A549 (cell line): Measurements from ENCODE around the gene MON1A.

Source experiments
- CTCF ChIP-seq: fragments of >200 bp; sonication (Bioruptor Twin); formaldehyde crosslinking; IDR thresholded peaks from 3 replicates; pipeline ENCODE4 v1.5.1; 2016
- EP300 ChIP-seq, 2 experiments: fragments of >200 bp; sonication (Bioruptor Twin); formaldehyde crosslinking; IDR thresholded peaks; 2 replicates in 1 of 2; 3 replicates in 1 of 2; pipeline ENCODE4 v1.6.1; 2016 to 2017

- TF ChIP-seq CTCF (peak; percentile 74), EP300 (IDR thresholded peaks at IDR 0.05) (no peak)
These were observed 23.4 kb downstream of the MON1A start for GRCh38 chr3:49906073-49906743.
